GM12892 (cell line): ENCODE data around the gene TMEM238.

Experiments used
- POLR2A ChIP-seq: IDR thresholded peaks from 2 replicates; pipeline ENCODE4 v1.6.1; 2011; ENCODE audit warnings: low read depth, low read length, control low read depth
- POLR2AphosphoS5 ChIP-seq: IDR thresholded peaks from 2 replicates; pipeline ENCODE4 v1.6.1; 2011; ENCODE audit warnings: low read depth, low read length, control low read depth

DNA sequence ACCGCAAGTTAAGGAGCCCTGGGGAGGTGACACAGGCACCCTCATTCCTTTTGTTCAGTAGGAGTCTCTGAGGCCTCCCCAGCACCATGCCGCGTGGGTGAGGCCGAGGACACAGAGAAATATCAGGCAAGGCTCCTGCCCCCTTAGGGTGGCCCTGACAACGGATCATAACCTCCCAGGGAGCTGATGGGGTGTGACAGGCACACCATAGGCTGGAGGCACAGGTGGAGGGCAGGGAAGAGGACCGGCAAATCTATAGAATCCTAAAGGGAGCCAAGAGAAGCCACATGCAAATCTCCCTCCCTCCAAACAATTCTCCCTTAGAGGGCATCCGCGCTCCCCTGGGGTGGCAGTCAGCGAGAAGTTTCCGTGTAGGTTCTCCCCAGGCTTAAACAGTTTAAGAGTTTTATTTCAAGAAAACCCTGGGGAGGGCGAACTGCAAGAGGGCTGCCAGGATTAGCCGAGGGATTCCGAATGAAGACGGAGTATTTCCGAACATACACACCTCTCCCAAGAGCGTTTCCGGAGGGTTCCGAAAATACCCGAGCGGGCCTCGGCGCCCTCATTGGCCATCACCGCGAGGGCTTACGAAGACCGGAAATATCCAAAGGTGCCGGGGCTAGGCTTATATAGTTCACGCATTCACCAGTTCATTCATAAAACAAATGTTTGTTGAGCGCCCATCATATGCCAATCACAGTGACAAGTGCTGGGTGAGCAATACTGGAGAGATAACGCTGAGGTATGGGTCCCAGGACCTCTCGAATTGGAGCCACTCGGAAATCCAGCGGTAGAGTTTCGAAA, 1.0 kb upstream of the TMEM238 start:
- TF ChIP-seq POLR2A: no peak
- no peak for TF ChIP-seq POLR2AphosphoS5
